CD4-positive, alpha-beta T cell treated with Interleukin-1 beta for 1 hour (primary cell): Measurements from ENCODE around the gene CDC37L1.

Experiments
- DNase-seq, 2 donors: peaks; one replicate each; pipeline ENCODE4 v3.0.0-alpha.2; 2020 to 2022

Gene CDC37L1

GRCh38 chr9:4669890-4670289 lies 9.5 kb upstream of the CDC37L1 start:
- DNase-seq, result no peak

DNA sequence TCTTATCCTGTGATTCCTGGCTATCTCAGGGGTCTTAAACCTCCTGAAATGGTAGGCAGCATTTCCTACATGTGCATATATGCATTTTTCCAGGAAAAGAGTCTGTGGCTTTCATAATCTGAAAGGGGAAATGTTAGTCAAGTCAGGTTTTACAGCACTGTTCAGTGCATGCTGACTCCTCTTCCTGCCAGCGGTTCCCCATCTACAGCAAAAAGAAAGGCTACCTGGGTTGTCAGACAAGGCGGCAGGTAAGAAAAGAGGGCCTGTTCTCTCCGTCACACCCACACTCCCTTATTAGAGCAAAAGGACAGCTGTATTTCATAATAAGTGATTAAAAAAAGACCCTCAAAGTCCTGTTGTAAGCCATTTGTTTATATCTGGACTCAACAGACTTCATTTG lies 8.8 kb upstream of the CDC37L1 start:
- no peak for DNase-seq

DNA sequence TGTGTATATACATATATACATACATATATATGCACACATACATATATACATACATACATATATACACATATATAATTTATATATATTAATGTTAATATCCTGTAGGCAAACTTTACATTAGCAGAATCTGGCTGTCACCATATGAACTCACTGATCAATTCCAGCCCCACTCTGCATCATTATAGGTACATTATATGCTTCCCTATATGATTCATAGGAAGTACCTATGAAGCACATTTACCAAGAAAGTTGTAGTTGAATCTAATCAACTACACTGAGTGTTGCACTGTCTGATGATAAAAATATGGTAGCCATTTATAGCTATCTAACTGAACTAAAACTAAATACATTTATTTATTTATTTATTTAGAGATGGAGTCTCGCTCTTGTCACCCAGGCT lies 7.6 kb upstream of the CDC37L1 start:
- no peak for DNase-seq

DNA sequence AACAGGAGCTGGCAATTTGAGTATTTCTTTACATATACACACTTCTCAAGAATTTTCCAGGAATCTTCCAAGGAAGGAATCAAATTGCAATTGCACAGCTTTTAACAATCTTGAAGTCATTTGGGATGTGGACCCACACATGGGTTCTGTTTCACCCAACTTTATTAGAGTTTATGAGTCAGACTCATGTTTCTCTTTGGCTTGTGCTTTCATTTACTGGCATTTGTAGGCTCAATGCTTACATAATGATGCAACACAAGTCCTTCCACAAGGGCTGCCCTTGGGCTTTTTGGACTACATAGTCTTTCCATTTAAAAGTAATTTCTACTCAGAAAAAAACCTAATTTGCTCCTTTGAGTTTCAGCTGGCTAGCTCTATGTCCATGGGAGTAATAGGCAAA lies 4.6 kb upstream of the CDC37L1 start:
- DNase-seq, result no peak

- DNase-seq, result no peak
These were observed 2.0 kb upstream of the CDC37L1 start for GRCh38 chr9:4677392-4677791.

DNA sequence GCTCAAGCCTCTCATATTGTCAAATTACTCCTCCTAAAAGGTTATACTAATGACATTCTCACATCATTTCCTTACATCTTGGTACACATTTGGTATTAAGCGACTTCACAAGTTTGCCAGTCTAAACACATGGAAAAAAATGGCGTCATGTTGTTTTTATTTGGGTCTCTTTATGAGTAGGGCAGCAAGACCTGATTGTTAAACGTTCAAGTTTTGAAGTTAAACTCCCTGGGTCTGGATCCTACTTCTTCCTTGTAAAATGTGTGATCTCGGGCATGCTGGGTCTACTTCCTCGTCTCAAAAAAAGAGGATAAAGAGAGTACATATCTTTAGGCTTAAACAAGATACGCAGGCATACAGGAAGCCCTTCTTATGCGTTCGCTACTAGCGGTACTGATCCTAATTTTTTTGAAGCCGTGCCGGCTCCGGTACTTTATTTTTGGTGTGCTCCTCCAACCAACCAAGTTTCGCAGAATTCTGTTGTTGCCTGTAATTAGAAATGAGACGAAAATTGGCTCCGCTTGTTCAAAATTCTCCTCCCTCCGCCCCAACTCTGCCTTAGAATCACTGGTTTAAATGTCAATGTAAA lies 596 bp upstream of the CDC37L1 start:
- DNase-seq, result peak in 1 of 2 donors; percentile 41

DNA sequence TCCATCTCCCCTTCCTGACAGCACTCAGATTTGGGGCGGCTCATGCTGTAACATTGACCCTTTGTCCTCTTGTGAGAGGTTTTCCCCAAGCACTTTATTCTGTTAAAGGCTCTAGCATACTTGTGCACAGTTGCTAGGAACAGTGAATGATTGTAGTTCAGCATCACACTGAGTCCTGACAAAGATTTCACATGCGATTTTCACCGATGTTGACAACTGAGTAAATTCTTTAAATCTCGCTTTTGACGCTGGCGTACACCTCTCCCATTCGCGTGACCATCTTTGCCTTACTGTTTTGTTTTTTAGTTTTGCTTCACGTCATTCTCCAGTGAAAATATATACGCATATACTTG lies 780 bp downstream of the CDC37L1 start:
- no peak for DNase-seq

GRCh38 chr9:4680750-4681149 lies 1.4 kb downstream of the CDC37L1 start:
- DNase-seq, result no peak

GRCh38 chr9:4684820-4685219 lies 5.5 kb downstream of the CDC37L1 start:
- no peak for DNase-seq

DNA sequence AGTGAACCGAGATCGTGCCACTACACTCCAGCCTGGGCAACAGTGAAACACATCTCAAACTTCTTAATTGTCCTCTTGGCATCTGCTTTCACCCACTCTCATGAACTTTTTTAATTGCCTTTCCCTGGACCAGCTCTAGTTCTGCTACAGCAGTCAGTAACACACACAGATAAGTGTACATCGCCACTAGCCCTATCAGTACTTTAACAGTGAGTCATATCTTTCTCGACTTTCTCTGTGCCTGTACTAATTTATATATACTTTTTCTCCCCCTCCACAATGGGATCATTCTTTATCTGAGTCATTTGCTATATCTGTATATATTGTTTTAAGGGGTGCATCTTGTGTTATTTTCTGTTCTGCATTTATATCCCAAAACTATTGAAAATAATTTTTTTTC lies 6.7 kb downstream of the CDC37L1 start:
- DNase-seq, result no peak

GRCh38 chr9:4686584-4686983 lies 7.2 kb downstream of the CDC37L1 start:
- no peak for DNase-seq

GRCh38 chr9:4689021-4689420 lies 9.7 kb downstream of the CDC37L1 start:
- DNase-seq, result no peak

DNA sequence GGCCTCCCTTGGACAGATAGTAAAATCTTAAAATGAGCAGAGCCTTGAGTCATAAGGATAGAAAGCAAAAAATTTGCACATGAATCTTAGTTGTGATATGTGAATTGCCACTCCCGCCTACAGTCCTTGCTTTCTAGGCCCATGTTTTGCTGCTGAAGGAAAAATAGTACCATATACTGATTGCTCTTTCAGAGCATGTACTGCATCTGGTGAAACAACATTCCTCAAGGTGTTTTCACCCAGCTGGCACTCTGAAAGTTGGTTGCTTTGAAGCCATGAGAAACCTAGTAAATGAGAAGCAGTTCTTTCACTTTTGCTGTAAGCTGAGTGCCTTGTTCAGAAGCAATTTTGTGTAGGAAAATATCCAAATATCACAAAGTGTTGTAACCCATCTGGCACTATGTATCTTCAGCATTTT lies 10.3 kb downstream of the CDC37L1 start:
- DNase-seq, result no peak

GRCh38 chr9:4690144-4690543 lies 10.8 kb downstream of the CDC37L1 start:
- no peak for DNase-seq

GRCh38 chr9:4691795-4692194 lies 12.4 kb downstream of the CDC37L1 start:
- DNase-seq, result no peak

- no peak for DNase-seq
These were observed 20.7 kb downstream of the CDC37L1 start for GRCh38 chr9:4700091-4700490.

GRCh38 chr9:4700932-4701331 lies 21.6 kb downstream of the CDC37L1 start:
- DNase-seq, result no peak

- no peak for DNase-seq
These were observed 22.2 kb downstream of the CDC37L1 start for GRCh38 chr9:4701526-4701925.

DNA sequence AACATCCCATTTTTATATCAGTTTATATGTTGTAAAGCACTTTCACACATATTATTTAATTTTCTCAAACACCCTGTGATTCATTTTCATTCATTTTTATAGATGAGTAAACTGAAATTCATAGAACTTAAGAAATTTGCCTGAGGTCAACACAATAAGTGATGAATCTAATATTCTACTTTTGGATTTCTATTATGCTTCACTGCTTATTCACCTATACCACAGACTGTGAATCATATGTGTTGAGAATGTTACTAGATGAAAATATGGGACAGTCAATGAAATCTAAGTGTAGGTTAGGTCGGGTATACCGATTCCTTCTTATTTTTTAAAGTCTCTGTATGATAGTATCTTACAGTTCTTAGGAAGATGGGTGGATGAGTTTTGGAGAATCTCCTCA lies 24.8 kb downstream of the CDC37L1 start:
- DNase-seq, result no peak

DNA sequence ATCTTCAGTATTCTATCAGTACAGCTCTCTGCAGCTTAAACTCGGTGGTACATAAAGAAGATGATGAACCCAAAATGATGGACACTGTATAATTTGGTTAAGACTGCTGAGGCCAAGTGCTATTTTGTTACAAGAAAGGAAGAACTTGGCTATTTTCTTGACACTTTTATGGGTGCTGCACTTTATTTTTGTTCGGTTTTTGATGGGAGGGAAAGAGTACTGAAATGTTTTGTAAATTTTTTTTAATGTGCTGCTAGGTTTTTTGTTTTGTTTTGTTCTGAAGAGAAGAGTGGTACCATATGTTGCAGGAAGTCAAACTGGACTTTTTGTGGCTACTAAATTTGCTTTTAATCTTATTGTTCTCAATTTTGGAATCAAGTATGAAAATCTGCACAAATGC lies 26.7 kb downstream of the CDC37L1 start:
- DNase-seq, result no peak

GRCh38 chr9:4706971-4707622 lies 27.7 kb downstream of the CDC37L1 start:
- no peak for DNase-seq

DNA sequence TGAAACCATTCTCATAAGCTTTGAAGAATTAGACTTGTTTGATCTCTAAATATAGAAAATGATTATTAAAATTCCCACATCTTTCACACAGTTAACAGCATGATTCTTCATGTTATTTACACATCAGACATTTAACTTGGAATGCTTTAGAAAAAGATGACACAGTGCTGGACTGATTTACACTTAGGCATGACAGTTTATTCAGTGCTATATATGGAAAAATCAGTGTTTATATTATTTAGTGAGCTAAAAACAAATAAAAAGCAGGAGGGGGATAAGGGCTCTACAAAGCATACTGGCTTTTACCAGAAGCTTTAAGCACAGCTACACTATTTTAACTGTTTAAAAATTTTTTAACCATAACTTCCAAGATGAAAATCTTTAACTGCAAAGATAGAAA lies 30.0 kb downstream of the CDC37L1 start:
- no peak for DNase-seq

- no peak for DNase-seq
These were observed 34.5 kb downstream of the CDC37L1 start for GRCh38 chr9:4713849-4714248.

DNA sequence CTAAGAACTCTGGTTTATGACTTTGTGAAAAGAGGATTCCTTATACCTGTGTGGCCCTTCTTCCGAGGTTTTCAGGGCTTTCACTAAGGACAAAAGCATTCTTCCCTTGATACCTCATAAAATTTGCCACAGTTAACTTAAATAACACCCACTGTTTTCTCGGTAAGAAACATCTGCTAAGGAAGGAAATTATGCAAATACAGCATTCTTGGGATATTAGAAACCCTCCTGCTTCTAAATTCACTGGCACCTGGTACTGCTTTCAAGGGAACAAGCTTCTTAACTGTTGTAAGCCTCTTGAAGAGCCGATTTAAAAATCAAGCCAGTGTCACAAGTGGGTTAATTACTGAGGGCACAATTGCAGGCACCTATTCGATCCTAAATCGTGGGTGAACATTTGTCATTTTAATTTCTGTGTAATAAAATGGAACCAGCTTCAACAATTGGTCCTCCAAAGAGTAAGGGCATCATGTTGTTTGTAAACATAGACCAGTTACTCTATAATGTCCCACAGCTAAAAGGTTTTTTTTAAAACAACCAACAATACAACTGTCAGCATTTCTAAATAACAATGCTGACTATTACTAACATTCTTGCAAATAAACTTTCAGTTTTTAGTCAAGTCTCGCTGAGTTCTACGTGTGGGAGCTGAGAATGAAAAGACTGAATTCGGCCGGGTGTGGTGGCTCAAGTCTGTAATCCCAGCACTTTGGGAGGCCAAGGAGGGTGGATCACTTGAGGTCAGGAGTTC lies 35.1 kb downstream of the CDC37L1 start:
- DNase-seq, result no peak

GRCh38 chr9:4716163-4716562 lies 36.8 kb downstream of the CDC37L1 start:
- DNase-seq, result no peak
